Endothelial cell of umbilical vein (primary cell): ENCODE results near the gene NRG3. TPM values are rescaled to one million over a fixed set of nuclear protein-coding genes. Genes with fewer than 3 reads are reported as not detected.

ENCODE experiments used
- BruUV-seq: library from RNA; stranded (reverse); fragments of 400-500 nt; replicated peaks from 2 replicates; lab custom pipeline; 2021; lab: Mats Ljungman, UMichigan
- CTCF ChIA-PET: fragments of 300-600, 350-600 bp; sonication (Branson Sonifier 250); formaldehyde crosslinking; loops from one replicate; lab custom pipeline; 2021; ENCODE audit warnings: antibody characterized with exemption, inconsistent platforms; lab: Charles Lee
- POLR2A ChIA-PET: fragments of 300-600, 350-600 bp; sonication (Branson Sonifier 250); formaldehyde crosslinking; loops from one replicate; lab custom pipeline; 2021; ENCODE audit warnings: antibody characterized with exemption, inconsistent platforms; lab: Charles Lee
- DNase-seq: peaks from one replicate; pipeline ENCODE4 v3.0.0-alpha.2; 2011; ENCODE audit warnings: low read depth, low spot score
- FAIRE-seq: peaks from 2 replicates; lab custom pipeline; 2011; peaks lifted over from hg19 to GRCh38; lab: Jason Lieb, UNC
- H2AFZ ChIP-seq: 2 replicates; pipeline ENCODE4 v1.6.0; 2012; ENCODE audit warnings: low read depth, low read length, control low read depth, inconsistent platforms
- H3K27ac ChIP-seq: 2 replicates; pipeline ENCODE4 v1.5.1; 2011; ENCODE audit warnings: low read depth, mild to moderate bottlenecking, control low read depth, low read length, moderate library complexity; ENCODE audit not compliant: insufficient read depth
- H3K27me3 ChIP-seq, 2 experiments: 2 replicates each; pipeline versions ENCODE4 v1.6.0 to v1.6.1; 2011; ENCODE audit warnings: low read length in 2 of 2, mixed read lengths in 1 of 2; ENCODE audit not compliant: control insufficient read depth in 2 of 2, insufficient read depth in 2 of 2
- H3K36me3 ChIP-seq, 2 experiments: 2 replicates in 1 of 2; 3 replicates in 1 of 2; pipeline ENCODE4 v1.5.1; 2011; ENCODE audit warnings: low read length in 2 of 2, mild to moderate bottlenecking in 1 of 2, moderate library complexity in 1 of 2; ENCODE audit not compliant: control insufficient read depth in 2 of 2, insufficient read depth in 2 of 2; ENCODE audit errors: extremely low read depth in 1 of 2
- H3K4me1 ChIP-seq: 3 replicates; pipeline ENCODE4 v1.5.1; 2011; ENCODE audit warnings: mild to moderate bottlenecking, low read length; ENCODE audit not compliant: control insufficient read depth, insufficient read depth; ENCODE audit errors: extremely low read depth
- H3K4me2 ChIP-seq: 2 replicates; pipeline ENCODE4 v1.6.1; 2011; ENCODE audit warnings: low read length, control low read depth, mixed read lengths; ENCODE audit not compliant: insufficient read depth
- H3K4me3 ChIP-seq, 3 experiments: fragments of 200-600 bp in 1 of 3; sonication (generic), shearing (Covaris generic) in 1 of 3; replicated peaks in 1 of 3; 2 replicates each; pipeline ENCODE4 v1.5.1; 2011 to 2016; ENCODE audit warnings: control low read depth in 3 of 3, low read length in 3 of 3, mild to moderate bottlenecking in 2 of 3, inconsistent platforms in 1 of 3, low read depth in 1 of 3, moderate library complexity in 1 of 3; ENCODE audit not compliant: insufficient read depth in 1 of 3
- H3K79me2 ChIP-seq: 2 replicates; pipeline ENCODE4 v1.6.0; 2012; ENCODE audit warnings: low read length, inconsistent platforms; ENCODE audit not compliant: control insufficient read depth, insufficient read depth
- H3K9ac ChIP-seq: replicated peaks from 2 replicates; pipeline ENCODE3; 2011; ENCODE audit warnings: low read length, control low read depth; ENCODE audit not compliant: insufficient read depth; ENCODE audit errors: extremely low read depth
- H3K9me1 ChIP-seq: replicated peaks from 3 replicates; pipeline ENCODE4 v1.6.0; 2011; ENCODE audit warnings: mild to moderate bottlenecking, low read length; ENCODE audit not compliant: control insufficient read depth, insufficient read depth; ENCODE audit errors: extremely low read depth
- H3K9me3 ChIP-seq: replicated peaks from 2 replicates; pipeline ENCODE4 v1.5.1; 2012; ENCODE audit warnings: low read length, inconsistent platforms; ENCODE audit not compliant: control insufficient read depth, insufficient read depth
- H4K20me1 ChIP-seq: replicated peaks from 2 replicates; pipeline ENCODE3; 2011; ENCODE audit warnings: mild to moderate bottlenecking, low read length; ENCODE audit not compliant: control insufficient read depth, insufficient read depth; ENCODE audit errors: extremely low read depth
- CTCF ChIP-seq, 2 donors: IDR thresholded peaks; 1 replicate in 1 of 2; 2 replicates in 1 of 2; pipeline ENCODE4 v1.5.1; 2011; ENCODE audit warnings: low read length in 2 of 2, mild to moderate bottlenecking in 2 of 2, moderate library complexity in 2 of 2, control low read depth in 1 of 2, inconsistent platforms in 1 of 2, low read depth in 1 of 2; ENCODE audit not compliant: insufficient read depth in 1 of 2; ENCODE audit errors: extremely low read depth in 1 of 2
- EZH2 ChIP-seq: IDR thresholded peaks from 2 replicates; pipeline ENCODE4 v1.6.1; 2012; ENCODE audit warnings: borderline replicate concordance, low read depth, mild to moderate bottlenecking, moderate library complexity, low read length, inconsistent platforms; ENCODE audit not compliant: severe bottlenecking
- FOS ChIP-seq: IDR thresholded peaks from 2 replicates; pipeline ENCODE4 v1.6.1; 2011; ENCODE audit warnings: mild to moderate bottlenecking, low read length, moderate library complexity, borderline replicate concordance; ENCODE audit not compliant: insufficient read depth
- GATA2 ChIP-seq: IDR thresholded peaks from 2 replicates; pipeline ENCODE4 v1.7.0; 2011; ENCODE audit warnings: low read depth, mild to moderate bottlenecking, moderate library complexity, mixed read lengths, low read length; ENCODE audit not compliant: insufficient read length, insufficient read depth
- JUN ChIP-seq: IDR thresholded peaks from 2 replicates; pipeline ENCODE4 v1.6.1; 2011; ENCODE audit warnings: borderline replicate concordance, low read depth; ENCODE audit not compliant: insufficient read length, insufficient read depth
- MAX ChIP-seq: IDR thresholded peaks from 2 replicates; pipeline ENCODE4 v1.6.1; 2011; ENCODE audit not compliant: insufficient read depth, insufficient read length
- MYC ChIP-seq: IDR thresholded peaks from one replicate; pipeline ENCODE4 v1.6.1; 2011; ENCODE audit warnings: mild to moderate bottlenecking, low read depth, low read length
- POLR2A ChIP-seq: IDR thresholded peaks from 2 replicates; pipeline ENCODE4 v1.6.1; 2012; ENCODE audit warnings: low read depth, mild to moderate bottlenecking, control low read depth, low read length
- POLR2AphosphoS5 ChIP-seq: IDR thresholded peaks from 2 replicates; pipeline ENCODE4 v1.6.1; 2012; ENCODE audit warnings: low read depth, mild to moderate bottlenecking, control low read depth, low read length, moderate library complexity; ENCODE audit not compliant: insufficient read depth
- dilution Hi-C: fragments of 300-500 bp; cut with MboI; formaldehyde crosslinking; loops from one replicate; pipeline ENCODE4 v1.15.0; 2019; ENCODE audit warnings: low sequenced_read_pairs; ENCODE audit not compliant: extremely low pct_ligation_motif_present
- intact Hi-C: fragments of 100-400 bp; cut with micrococcal nuclease; formaldehyde crosslinking; loops from one replicate; pipeline ENCODE4 v1.10.0; 2022
- polyA plus RNA-seq, 4 experiments: library from polyadenylated mRNA; depleted of rRNA in 3 of 4; stranded (reverse) in 3 of 4; unstranded in 1 of 4; fragments of >200 nt; gene quantifications; 2 replicates each; pipeline versions ENCODE4 v1.2.1 to v1.2.3, GENCODE V29; 2011 to 2012; ENCODE audit warnings: missing spikeins in 1 of 4
- total RNA-seq: library from RNA; stranded (reverse); gene quantifications from 2 replicates; pipeline ENCODE4 v1.2.3, GENCODE V29; 2021

Gene NRG3
- total and polyA plus RNA-seq, 2 donors (not counting 3 experiments of a cell fraction or from before 2014, with no cell fraction given) = 1.9 to 3.9 TPM

DNA sequence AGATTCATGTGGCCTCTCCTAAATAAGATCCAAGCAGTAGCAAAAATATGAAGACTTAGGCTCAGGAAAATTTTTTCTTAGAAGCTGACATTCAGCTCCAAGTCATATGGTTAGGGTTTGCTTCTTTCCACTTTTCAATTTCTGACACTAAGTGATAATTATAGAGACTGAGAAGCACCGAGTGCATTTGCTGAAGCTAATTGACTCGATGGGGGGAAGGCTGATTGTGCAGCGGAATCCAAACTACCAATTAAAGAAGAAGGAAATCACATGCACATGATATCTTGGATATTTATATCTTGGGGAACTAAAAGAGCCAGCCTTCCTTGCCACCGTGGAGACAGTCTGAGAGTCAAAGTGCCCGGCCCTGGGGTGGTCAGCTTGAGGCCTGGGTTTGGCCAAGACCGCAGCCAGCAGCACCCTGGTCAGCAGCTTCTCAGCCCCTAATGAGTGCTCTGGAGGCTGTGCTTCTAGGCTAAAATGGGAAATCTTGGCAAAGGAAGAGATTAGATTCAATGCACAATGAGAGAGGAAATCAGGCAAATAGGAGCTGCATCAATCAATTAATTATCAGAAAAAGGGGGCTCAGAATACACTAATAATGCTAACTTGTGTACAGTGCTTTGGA is 589.3 kb downstream of the NRG3 start:
- no peak overlapping the region for H3K4me3 ChIP-seq
- ChIA-PET CTCF (interaction anchor here (0.9 kb wide), 1 partner anchor 10 kb away, joined by 3 read pairs; no protein-coding TSS in a partner anchor), POLR2A (no interaction called here)
- intact Hi-C loops = no loop called here
- no peaks in the 10 kb centered on the region for H3K36me3 ChIP-seq
- no peaks in the 10 kb centered on the region for H4K20me1 ChIP-seq
- DNase-seq = no peak
- H3K9me1 ChIP-seq = no peaks in the 10 kb centered on the region
- no peaks in the 10 kb centered on the region for H3K79me2 ChIP-seq
- H3K4me1 ChIP-seq = no peaks in the 10 kb centered on the region
- no peak overlapping the region for H2AFZ ChIP-seq
- H3K27me3 ChIP-seq = no peaks in the 10 kb centered on the region
- H3K9ac ChIP-seq = no peak overlapping the region
- H3K4me2 ChIP-seq = no peak overlapping the region
- dilution Hi-C loops = no loop called here
- H3K27ac ChIP-seq = no peak overlapping the region
- BruUV-seq = no TSS peak
- H3K9me3 ChIP-seq = no peaks in the 10 kb centered on the region
- TF ChIP-seq CTCF (IDR thresholded peaks at IDR 0.05; ENCODE audit: extremely low read depth in 1 of 2, insufficient read depth in 1 of 2, low read depth in 1 of 2, low read length in 2 of 2) = no peak
- no peak for TF ChIP-seq POLR2A
- no peak for TF ChIP-seq MYC
- TF ChIP-seq JUN = no peak
- TF ChIP-seq MAX = no peak
- FAIRE-seq = no peak

DNA sequence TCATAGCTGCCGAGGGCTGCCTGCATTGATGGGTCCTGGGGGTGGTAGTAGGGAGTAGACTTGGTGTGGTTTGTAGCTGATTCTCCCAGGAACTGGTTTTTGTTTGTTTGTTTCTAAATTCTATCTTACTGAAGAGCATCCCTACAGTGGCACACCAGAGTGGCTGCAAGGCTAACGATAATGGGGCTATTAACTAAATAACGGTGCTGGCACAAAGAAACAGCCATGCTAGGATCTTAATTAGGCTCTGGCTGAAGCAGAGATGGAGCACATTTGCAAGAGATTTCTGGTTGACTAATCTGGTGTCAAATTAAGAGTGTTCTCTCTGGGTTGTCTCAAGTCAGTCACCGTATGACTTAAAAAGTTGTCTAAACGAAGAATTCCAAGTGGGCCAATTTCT is 590.0 kb downstream of the NRG3 start:
- H3K27me3 ChIP-seq = no peaks in the 10 kb centered on the region
- H3K4me1 ChIP-seq = no peaks in the 10 kb centered on the region
- H3K9ac ChIP-seq = no peak overlapping the region
- no peaks in the 10 kb centered on the region for H3K79me2 ChIP-seq
- no peaks in the 10 kb centered on the region for H4K20me1 ChIP-seq
- H3K4me2 ChIP-seq = no peak overlapping the region
- no peak for FAIRE-seq
- intact Hi-C loops = no loop called here
- ChIA-PET POLR2A (no interaction called here), CTCF (no interaction called here)
- DNase-seq = no peak
- dilution Hi-C loops = no loop called here
- H3K4me3 ChIP-seq = no peak overlapping the region
- TF ChIP-seq MYC (no peak), JUN (no peak), POLR2AphosphoS5 (no peak), MAX (no peak), CTCF (IDR thresholded peaks at IDR 0.05; ENCODE audit: extremely low read depth in 1 of 2, insufficient read depth in 1 of 2, low read depth in 1 of 2, low read length in 2 of 2) (no peak), EZH2 (no peak), GATA2 (no peak), POLR2A (no peak), FOS (no peak)
- H2AFZ ChIP-seq = no peak overlapping the region
- H3K9me3 ChIP-seq = no peaks in the 10 kb centered on the region
- no peak overlapping the region for H3K27ac ChIP-seq
- H3K9me1 ChIP-seq = no peaks in the 10 kb centered on the region
- BruUV-seq = no TSS peak
- no peaks in the 10 kb centered on the region for H3K36me3 ChIP-seq
